ENCODE results near the gene POLR1C.
"Not testable (repeated sequence)": the region's sequence is repeated elsewhere in the genome, so short reads cannot be mapped to it uniquely, and the experiment has no call there.

Gene POLR1C

DNA sequence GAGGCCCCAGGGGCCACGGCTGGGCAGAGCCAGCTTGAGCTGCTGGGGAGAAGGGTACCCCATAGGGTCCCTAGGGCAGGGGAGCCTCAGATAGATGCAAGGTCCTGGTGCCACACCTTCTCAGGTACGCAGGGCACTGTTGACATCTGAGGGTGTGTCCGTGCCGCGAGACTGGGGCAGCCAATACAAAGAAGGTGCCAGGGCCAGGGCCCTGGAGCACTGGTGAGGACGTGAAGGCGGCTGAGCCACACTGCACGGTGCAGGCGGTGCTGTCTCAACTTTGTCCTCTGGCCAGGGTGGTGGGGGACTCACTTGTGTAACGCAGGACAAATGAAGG, 6.1 kb upstream of the POLR1C start:
- DNase-seq, result no peak

DNA sequence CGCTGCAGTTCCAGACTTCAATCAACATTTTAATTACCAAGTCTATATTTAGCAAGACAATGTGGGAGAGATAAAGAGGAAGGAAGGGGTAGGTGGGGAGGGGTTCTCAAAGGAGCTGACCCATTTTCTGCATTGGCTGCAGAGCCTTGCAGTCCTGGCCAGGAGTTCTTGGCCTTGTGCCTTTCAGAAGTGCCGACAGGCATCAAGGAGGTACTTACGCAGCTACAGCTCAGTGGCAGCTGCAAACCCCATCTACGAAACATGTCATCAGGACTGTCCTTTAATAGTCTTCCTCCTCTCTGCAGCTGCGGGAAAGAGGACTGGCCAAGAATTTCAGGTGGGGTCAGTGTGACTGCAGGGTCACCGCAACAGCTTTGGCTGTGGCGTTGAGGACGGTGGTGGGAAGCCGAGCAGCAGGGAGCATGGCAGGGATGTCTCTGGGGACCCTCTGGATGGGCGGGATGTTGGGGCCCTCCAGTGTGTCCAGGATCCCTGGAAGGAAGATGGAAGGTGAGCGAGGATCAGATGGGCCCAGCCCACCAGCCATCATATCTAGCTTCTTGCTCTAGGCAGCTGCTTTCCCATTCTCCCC, 5.0 kb upstream of the POLR1C start:
- DNase-seq, result no peak

DNA sequence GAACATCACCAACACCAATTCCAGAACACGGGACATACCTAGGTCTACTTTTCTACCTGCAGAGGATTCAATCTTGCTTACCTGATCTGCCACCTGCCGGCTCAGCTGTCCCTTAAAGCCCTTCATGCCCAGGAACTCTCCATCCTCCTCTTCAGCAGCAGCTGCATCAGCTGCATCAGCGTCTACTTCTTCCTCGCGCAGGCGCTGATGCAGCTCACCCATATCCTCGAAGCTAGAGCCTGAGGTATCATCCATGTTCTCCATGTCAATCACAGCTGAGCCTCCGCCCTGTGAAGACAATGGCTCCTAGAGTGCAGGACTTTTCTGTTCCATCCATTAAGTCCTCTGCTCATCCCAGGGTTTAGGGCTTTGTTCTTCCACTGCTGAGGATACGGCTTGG, 1.1 kb upstream of the POLR1C start:
- DNase-seq, result no peak

DNA sequence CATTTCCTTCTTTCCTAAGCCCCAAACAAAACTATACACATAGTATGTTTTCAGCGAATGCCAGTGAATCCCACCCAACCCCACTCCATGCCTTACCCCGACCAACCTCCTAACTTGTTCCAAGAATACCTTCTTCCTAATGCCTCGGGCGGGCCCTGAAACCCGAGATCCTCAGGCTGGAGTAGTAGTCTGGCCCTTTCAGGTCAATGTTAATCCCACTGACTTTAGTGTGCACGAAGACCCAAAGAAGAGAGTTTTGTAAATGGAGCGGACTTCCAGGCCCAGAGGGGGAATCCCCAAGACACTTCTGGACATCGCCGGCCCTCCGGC, 557 bp upstream of the POLR1C start:
- no peak for DNase-seq

DNA sequence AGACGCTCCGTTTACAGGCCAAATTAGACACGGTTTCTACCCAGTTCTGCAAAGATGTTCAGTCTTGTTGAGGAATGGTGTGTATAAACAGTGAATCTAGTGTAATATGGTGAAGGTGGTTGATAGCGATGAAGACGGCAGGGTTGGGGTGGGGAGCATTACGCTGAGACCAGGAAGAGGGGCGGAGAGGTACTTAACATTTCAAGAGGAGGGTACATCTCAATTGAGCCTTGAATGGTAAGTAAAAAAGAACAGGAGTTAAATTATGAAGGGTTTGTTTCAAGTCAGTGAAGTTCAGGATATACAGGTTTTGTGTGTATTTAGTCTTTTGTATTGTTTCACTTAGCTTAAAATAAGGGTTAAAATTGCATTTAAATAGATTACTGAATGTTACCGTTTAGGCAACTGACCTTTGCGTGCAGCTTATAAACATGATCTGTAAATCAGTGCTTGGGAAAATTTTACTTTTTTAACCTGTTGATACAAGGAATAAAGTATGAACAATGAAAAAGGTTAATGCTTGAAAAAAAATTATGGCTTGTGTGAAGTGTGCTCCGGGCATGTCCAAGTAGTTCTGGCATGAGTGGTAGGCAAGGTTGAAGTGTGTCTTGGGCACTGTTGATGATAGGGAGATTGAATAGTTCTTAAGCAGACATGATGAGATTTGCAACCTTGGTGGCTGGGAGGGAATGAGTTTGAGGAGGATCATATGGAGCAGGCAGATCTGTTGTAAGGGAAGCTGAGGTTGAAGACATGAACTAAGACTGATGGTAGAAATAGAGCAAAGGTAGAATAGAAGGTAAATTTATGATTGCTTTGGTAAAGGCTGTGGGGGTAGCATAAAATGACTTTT, 842 bp downstream of the POLR1C start:
- DNase-seq, result no peak

DNA sequence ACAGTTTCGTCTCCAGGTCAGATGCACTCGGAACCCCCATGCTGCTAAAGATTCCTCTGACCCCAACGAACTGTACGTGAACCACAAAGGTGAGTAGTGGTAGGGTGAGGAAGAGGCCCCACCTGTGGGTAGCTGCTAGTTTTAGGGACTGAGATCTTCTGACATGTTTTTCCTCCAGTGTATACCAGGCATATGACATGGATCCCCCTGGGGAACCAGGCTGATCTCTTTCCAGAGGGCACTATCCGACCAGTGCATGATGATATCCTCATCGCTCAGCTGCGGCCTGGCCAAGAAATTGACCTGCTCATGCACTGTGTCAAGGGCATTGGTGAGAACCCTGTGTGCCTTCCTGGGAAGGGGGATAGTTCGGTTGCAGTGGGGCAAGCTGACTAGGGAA, 3.2 kb downstream of the POLR1C start:
- DNase-seq, result no peak

DNA sequence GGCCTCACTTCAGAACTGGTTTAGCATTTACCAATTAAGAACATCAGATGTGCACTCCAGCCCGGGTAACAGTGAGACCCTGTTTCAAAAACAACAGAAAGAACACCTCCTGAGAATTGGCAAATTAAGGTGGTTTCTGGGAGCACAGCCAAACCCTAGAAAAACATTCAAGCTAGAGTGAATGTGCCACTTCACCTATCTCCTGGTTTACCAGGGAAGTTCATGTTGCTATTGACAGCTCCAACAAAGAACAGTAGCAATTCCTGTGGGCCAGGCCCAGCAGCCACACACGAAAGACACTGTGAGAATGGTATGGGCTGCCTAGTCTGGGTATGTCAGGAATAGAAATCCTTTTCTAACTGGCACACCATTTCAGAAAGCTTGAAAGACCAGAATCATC, 4.9 kb downstream of the POLR1C start:
- no peak for DNase-seq

DNA sequence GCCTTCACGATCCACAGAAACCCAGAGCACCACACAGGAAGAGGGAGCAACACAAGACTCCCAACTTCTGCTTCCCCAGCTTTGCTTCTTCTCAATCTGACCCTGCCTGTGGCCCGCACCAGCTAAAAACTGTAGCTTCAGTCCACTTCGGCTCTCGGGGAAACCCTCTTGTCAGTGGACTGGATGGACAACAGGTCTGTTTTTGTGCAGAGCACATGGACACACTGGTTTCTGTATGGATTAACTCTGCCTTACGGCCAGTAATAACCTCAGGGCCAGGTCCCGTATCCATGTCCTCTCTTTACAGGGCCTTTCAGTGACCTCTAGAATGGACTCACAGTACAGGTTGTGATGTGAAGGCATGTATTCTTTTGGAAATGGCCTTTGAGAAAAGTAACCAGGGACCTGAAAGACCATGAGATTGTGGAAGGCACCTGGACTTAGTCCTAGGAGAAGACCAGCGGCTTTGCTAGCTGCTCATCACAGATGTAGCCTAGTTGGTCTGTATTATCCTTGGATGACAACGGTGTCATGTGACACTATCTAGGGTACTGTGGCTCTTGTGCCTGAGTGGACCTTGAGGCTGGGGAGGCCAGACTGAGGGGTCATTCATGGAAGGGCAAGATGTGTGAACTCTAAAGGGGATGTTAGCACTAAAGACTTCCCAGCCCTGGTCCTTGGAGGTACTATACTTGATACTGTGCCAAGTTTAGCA, 5.8 kb downstream of the POLR1C start:
- no peak for DNase-seq

DNA sequence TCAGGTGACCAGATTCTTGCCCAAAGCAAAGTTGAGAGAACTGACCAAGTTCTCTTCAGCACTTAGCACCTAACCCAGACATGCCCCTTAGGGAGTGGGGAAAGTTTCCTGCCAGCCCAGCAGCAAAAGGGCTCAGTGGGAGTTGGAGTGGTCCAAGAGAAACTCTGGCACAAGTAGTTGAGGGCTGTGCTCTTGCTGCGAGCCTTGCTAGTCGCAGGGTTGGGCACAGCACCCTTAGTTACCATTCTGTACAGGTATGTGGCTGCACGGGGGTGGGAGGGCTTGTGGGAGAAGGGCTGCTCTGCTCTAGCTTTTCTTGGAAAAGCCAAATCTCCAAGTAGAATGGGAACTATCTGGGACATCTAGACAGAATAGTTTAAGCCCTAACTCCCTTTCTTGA, 6.4 kb downstream of the POLR1C start:
- no peak for DNase-seq

DNA sequence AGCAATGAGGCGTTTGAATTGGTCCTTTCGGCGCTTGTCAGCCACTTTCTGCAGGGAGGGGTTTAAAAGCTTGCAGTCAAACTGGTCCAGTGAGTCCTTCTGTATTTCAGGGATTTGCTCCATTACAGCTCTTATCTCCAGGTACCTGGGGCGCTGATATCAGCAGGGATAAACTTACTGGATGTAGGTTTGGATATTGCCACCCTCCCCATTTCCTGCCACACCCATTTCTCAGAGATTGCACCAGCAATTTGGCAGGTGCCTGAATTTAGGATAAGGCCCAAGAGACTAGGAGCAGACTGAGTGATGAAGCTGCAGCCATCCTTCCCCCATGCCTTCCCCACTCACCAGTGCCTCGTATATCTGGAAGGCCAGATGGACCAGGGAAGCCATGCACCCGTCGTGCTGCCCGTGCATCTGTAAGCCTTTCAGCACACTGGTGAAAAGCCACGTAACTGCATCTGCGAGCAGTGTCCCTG, 7.6 kb downstream of the POLR1C start:
- DNase-seq, result no peak

DNA sequence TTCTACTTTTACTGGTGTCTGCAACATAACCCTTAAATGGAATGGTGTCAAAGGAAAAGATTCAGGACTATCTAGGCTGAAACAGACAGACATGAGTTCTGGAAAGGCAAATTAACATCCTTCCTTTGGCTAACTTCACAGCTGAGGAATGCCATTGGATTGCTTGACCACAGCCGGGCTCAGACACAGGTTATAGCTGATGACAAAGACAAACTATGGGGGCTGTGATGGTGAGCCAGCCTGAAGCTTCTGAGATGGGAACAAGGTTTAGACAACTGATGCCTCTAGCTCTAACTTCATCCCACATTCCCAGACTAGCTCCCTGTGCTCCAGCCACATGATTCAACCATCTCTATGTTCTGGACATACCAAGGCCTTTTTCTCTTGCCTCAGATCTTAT, 15.3 kb downstream of the POLR1C start:
- DNase-seq, result no peak

DNA sequence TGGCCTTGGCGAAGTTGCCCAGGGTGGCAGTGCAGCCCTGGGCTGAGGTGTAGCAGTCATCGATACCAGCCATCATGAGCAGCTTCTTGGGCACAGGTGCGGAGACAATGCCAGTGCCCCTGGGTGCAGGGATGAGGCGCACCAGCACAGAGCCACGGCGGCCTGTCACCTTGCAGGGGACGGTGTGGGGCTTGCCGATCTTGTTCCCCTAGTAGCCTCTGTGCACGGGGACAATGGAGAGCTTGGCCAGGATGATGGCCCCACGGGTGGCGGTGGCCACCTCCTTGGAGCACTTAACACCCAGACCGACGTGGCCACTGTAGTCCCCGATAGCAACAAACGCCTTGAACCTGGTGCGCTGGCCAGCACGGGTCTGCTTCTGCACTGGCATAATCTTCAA, 22.1 kb downstream of the POLR1C start:
- DNase-seq, result not testable (repeated sequence)

DNA sequence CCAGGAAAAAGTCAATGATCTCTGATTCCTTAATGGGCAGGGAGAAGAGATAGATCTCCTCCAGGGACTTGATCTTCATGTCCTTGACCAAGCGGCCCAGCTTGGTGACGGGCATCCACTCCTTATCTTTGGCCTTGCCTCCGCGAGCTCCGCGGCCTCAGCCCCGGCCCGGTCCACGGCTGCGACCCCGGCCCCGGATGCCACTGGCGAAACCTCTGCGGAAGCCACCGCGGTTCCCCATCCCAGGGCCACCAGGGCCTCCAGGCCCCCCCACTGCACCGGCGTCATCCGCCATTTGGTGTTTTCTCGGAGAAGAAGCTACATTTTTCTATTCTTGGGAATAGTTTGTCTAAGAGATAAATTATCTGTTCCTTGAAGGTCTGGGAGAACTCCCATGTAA, 22.5 kb downstream of the POLR1C start:
- DNase-seq, result not testable (repeated sequence)

DNA sequence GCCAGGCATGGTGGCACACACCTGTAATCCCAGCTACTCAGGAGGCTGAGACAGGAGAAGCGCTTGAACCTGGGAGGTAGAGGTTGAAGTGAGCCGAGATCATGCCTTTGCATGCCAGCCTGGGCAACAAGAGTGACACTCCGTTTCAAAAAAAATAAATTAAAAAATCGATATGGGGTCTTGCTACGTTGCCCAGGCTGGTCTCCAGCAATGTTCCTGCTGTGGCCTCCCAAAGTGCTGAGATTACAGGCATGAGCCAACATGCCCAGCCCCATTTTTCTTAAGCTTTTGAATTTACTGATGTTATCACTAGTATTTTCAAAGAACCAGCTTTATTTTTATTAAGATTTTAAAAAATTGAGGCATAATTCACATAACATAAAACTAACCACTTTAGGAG, 23.6 kb downstream of the POLR1C start:
- no peak for DNase-seq

DNA sequence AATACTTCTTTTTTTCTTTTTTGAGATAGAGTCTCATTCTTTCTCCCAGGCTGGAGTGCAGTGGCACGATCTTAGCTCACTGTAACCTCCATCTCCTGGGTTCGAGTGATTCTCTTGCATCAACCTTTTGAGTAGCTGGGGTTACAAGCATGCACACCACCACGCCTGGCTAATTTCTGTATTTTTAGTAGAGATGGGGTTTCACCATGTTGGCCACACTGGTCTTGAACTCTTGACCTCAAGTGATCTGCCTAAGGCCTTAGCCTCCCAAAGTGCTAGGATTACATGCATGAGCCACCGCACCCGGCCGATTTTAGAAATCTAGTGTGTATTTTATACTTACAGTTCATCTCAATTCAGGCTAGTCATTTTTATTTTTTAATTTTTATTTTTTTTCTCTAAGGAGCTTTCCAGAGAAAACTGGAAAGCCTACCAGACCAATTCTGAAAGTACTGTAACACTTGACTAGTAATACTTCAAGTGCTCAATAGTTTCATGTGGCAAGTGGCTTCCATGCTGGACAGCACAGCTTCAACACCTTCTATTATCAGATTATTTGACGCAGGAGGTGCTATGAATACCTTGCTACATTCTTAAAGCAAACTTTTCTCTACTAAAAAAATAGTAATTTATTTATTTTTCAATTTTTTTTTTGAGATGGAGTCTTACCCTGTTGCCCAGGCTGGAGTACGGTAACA, 25.0 kb downstream of the POLR1C start:
- no peak for DNase-seq

DNA sequence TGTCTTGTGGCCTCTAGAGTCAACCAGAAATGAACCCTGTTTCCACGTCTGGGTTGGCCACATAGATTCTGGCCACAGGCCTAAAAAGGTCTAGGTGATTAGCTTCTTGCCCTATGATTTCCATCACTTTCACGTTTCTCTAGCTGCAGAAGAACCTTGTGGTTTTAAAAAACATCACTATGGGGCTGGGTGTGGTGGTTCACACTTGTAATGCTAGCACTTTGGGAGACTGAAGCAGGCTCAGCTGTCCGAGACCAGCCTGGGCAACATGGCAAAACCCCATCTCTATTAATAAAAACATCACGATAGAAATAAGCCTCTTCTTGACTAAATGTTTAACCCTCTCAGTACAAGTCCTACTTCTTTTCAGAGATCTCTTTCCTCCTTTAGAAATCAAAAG, 27.6 kb downstream of the POLR1C start:
- DNase-seq, result no peak

DNA sequence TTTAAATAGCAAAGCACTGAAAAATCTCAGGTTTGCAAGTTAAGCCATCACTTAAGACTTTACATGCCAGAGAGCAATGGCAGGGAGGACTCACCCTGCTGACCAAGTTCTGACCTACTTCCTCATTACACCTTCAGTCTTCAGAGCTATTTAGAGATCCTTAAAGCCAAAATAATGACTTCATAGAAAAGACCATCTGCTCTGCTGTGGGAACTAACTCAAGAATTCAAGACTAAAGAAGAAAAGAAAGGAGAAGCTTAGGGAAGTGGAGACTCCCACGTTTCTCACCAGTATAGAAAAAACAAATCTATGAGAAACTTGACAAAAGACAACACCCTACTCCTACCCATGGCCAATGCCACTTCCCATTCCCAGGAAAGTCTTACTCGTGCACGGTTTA, 30.3 kb downstream of the POLR1C start:
- no peak for DNase-seq

DNA sequence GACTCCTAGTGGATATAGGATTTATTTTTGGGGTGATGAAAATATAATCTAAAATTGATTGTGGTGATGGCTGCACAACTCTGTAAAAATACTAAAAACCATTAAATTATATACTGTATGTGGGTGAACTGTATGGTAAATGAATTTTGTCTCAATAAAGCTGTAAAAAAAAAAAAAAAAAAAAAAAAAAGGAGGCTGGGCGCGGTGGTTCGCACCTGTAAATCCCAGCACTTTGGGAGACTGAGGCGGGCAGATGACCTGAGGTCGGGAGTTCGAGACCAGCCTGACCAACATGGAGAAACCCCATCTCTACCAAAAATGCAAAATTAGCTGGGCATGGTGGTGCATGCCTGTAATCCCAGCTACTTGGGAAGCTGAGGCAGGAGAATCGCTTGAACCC, 40.7 kb downstream of the POLR1C start:
- DNase-seq, result not testable (repeated sequence)

DNA sequence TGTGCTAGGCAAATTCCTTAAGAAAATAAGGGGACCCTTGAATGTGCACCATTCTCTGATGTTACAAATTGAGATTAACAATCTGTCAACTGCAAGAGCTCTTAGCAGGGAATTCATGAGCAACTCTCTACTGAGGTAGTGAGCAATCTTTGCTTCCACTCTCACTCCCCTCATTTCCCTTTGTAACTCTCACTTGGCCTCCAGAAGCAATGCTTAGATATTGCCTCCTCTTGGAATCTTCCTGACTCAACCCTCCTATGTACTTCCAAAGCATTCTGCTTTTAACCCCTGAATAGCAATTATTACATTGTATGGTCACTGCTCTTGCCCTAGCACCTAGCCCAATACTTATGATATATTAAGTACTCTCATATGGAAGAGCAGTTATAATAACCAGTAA, 42.4 kb downstream of the POLR1C start:
- no peak for DNase-seq

DNA sequence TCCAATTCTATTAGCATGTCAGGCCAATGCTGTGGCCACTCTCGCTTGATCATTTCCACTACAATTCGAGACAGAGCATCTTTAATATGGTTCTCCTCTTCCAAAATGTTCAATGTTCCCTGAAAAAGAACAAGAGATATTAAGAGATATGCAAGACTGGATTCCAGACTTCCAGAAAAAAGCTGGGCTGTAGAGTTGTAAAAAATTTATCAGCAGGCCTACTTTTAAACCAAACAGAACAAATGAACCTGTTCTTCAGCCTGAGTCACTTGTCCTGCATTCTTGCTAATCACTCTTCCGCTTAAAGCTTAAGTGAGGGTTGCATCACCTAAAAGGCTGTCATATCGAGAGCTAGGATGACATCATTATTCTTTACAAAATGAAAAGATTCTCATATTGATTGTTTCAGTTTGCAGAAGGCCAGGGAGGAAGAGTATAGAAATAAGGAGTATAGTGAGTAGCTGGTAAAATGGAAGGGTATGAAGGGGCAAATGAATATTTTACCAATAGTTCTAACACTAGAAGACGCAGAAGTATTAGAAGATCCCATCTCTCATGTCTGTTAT, 54.1 kb downstream of the POLR1C start:
- DNase-seq, result no peak

Measured in RPMI8226 (cell line).